ENCODE results near the gene NCBP2.

DNA sequence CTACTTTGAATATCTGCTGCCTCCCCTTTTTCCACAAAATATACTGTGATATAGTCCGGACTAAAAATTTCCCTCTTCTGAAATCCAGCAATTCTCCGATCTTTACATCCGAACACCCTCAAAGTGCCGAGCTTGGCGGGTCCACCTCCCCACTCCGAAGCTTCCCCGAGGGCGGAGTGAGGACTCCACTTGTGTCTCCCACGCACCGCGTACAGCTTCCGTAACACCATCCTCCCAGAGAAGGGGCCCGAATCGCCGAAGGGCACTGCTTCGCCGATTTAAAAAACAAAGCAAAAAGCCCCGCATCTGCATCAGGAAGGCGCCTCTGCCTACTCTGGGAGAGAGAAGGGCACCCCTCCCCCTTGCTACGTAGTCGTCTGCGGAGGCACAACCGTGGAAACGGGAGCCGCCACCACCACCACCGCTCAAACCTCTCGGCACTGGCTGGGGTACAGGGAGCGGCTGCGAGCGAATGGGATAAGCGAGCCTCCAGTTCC lies 551 bp downstream of the NCBP2 start:
- TF ChIP-seq EP300 (IDR thresholded peaks at IDR 0.05), result no peak
- no peak for TF ChIP-seq POLR2A (IDR thresholded peaks at IDR 0.05)
- TF ChIP-seq CTCF (IDR thresholded peaks at IDR 0.05), result no peak
